ENCODE measurements around the gene ZBTB46. TPM values are rescaled to one million over a fixed set of nuclear protein-coding genes. Genes with fewer than 3 reads are reported as not detected.

Gene ZBTB46
- total and polyA plus RNA-seq, 9 donors, result 4.1 to 55.1 (median 34.7) TPM

DNA sequence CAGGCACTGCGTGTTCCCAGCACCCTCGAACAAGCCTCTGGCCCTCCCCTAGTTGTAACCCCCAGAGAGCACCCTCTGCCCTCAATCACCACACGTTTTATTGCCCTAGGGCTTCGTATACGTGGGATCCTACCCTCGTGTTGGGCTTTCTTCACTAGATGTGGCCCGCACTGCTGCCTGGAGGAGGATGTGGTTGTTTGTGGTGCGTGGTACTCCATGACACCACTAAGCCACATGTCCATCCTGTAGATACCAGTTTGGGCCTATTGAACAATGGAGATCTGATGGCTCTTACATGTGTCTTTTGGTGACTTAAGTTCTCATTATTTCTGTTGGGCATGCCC lies 74.4 kb downstream of the ZBTB46 start:
- TF ChIP-seq, protein P1, sequence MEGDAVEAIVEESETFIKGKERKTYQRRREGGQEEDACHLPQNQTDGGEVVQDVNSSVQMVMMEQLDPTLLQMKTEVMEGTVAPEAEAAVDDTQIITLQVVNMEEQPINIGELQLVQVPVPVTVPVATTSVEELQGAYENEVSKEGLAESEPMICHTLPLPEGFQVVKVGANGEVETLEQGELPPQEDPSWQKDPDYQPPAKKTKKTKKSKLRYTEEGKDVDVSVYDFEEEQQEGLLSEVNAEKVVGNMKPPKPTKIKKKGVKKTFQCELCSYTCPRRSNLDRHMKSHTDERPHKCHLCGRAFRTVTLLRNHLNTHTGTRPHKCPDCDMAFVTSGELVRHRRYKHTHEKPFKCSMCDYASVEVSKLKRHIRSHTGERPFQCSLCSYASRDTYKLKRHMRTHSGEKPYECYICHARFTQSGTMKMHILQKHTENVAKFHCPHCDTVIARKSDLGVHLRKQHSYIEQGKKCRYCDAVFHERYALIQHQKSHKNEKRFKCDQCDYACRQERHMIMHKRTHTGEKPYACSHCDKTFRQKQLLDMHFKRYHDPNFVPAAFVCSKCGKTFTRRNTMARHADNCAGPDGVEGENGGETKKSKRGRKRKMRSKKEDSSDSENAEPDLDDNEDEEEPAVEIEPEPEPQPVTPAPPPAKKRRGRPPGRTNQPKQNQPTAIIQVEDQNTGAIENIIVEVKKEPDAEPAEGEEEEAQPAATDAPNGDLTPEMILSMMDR (IDR thresholded peaks at IDR 0.05), result no peak
- TF ChIP-seq EP300 (IDR thresholded peaks at IDR 0.05) (no peak), POLR2A (IDR thresholded peaks at IDR 0.05) (no peak)
- Histone ChIP-seq H3K4me1 (ENCODE audit: insufficient read depth) (no peaks in the 10 kb centered on the region), H3K4me3 (no peak overlapping the region), H3K9me3 (no peaks in the 10 kb centered on the region), H3K27me3 (no peaks in the 10 kb centered on the region), H3K36me3 (no peaks in the 10 kb centered on the region), H3K27ac (no peak overlapping the region)
- intact Hi-C loops (cut with DNase I), result no loop called here
- DNase-seq, result no peak
- WGBS, 3 donors, result 62 to 77% (median 75%) methylated on average over 8 of the region's 8 CpGs

DNA sequence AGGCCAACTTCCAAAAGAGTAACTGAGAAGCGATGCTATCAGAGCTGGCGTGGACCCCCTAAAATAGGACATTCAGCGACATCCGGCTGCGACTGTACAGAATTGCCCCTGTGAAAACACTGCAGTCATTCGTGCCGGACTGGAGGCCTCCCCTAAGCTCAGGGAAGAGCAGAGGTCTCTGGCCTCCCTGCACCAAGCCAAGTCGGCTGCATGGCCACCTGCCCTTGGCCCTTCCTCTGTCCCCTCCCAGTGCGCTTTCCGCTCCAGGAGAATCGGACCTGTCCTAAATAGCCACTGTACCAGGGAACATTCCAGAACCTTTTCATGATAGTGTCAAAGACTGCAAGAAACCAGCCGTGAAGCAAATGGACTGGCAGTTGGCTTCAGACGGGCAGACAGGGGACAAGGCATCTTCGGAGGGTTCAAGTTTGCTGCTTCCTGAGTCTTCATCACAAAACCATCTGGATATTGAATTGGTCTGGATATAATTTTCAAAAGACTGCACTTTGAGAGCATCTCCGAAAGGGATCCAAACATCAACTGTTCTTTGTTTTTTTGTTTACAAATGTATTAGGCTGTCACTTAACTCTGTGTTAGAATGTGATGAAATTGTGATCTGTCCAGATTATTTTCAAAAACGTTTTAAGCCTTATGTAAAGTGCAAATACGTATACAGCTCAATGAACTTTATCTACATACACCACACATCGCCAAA lies 75.0 kb downstream of the ZBTB46 start:
- H3K9me3 ChIP-seq, result no peaks in the 10 kb centered on the region
- H3K27ac ChIP-seq, result no peak overlapping the region
- 79 to 84% (median 81%) methylated on average over 18 of the region's 18 CpGs for WGBS, 3 donors
- no peaks in the 10 kb centered on the region for H3K4me1 ChIP-seq (ENCODE audit: insufficient read depth)
- no peak for DNase-seq
- TF ChIP-seq POLR2A (IDR thresholded peaks at IDR 0.05) (no peak), EP300 (IDR thresholded peaks at IDR 0.05) (no peak)
- TF ChIP-seq, protein P1 (IDR thresholded peaks at IDR 0.05), result no peak
- intact Hi-C loops (cut with DNase I), result no loop called here
- no peaks in the 10 kb centered on the region for H3K27me3 ChIP-seq
- H3K36me3 ChIP-seq, result no peaks in the 10 kb centered on the region
- no peak overlapping the region for H3K4me3 ChIP-seq

DNA sequence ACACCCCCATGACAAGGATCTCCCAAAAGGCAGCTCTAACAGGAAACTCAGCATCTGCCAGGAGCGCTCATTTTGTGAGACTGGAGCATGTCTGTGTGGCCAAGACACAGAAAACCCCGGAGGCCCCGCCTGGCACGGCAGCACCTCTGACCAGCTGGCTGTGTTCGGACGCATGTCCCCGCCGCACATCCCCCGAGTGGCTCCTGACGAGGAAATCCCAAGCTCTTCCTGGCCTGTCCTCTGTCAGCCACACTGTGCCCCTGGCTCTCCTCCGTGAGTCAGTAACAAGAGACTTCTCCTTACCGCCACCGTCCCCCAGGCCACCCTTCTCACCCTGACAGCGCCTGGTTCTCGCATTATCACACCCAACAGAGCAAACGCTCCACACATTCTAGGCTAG lies 77.1 kb downstream of the ZBTB46 start:
- TF ChIP-seq EP300 (IDR thresholded peaks at IDR 0.05) (no peak), POLR2A (IDR thresholded peaks at IDR 0.05) (no peak)
- TF ChIP-seq, protein P1 (IDR thresholded peaks at IDR 0.05), result no peak
- H3K4me3 ChIP-seq, result no peak overlapping the region
- H3K27me3 ChIP-seq, result no peaks in the 10 kb centered on the region
- no peaks in the 10 kb centered on the region for H3K4me1 ChIP-seq (ENCODE audit: insufficient read depth)
- H3K27ac ChIP-seq, result no peak overlapping the region
- peak in 1 of 5 donors; percentile 30 for DNase-seq
- H3K36me3 ChIP-seq, result no peaks in the 10 kb centered on the region
- intact Hi-C loops (cut with DNase I), result no loop called here
- no peaks in the 10 kb centered on the region for H3K9me3 ChIP-seq
- WGBS, 3 donors, result 84 to 89% (median 85%) methylated on average over 16 of the region's 16 CpGs

DNA sequence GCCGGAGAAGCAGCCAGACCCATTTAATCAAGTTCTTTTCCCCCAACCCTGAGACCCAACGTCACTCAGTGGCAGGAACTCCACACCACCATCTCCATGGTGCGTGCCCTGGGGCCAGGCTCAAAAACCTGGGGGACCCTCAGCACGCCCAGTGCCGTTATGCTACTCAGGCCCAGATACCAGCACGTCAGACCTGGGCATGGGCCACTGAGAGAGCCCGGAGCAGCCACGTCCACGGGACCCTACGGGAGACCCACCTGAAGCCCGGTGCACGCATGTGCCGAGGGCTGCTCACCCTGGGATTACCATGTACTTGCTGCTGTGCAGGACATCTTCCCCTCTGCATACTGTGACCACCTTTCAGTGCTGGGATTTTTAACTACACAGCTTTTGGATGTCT lies 77.7 kb downstream of the ZBTB46 start:
- WGBS, 3 donors, result 90 to 95% (median 92%) methylated on average over 13 of the region's 13 CpGs
- Histone ChIP-seq H3K9me3 (no peaks in the 10 kb centered on the region), H3K4me3 (no peak overlapping the region), H3K27ac (no peak overlapping the region), H3K4me1 (ENCODE audit: insufficient read depth) (no peaks in the 10 kb centered on the region), H3K27me3 (no peaks in the 10 kb centered on the region), H3K36me3 (no peaks in the 10 kb centered on the region)
- DNase-seq, result no peak
- intact Hi-C loops (cut with DNase I), result no loop called here
- no peak for TF ChIP-seq POLR2A (IDR thresholded peaks at IDR 0.05)
- TF ChIP-seq, protein P1 (IDR thresholded peaks at IDR 0.05), result no peak
- TF ChIP-seq EP300 (IDR thresholded peaks at IDR 0.05), result no peak
